Stimulated activated CD4-positive, alpha-beta T cell treated with anti-CD3 and anti-CD28 coated beads, Interleukin-1b, Interleukin-23, amount 100 ng/mL, for 24 hours (primary cell): ENCODE data around the gene ZNF620.
"Not testable (repeated sequence)": the region's sequence is repeated elsewhere in the genome, so short reads cannot be mapped to it uniquely, and the experiment has no call there.

Source experiments
- DNase-seq, 4 experiments: peaks; one replicate each; pipeline ENCODE4 v3.0.0-alpha.2; 2020; ENCODE audit warnings: low read depth in 4 of 4, low spot score in 1 of 4

ZNF620 gene

DNA sequence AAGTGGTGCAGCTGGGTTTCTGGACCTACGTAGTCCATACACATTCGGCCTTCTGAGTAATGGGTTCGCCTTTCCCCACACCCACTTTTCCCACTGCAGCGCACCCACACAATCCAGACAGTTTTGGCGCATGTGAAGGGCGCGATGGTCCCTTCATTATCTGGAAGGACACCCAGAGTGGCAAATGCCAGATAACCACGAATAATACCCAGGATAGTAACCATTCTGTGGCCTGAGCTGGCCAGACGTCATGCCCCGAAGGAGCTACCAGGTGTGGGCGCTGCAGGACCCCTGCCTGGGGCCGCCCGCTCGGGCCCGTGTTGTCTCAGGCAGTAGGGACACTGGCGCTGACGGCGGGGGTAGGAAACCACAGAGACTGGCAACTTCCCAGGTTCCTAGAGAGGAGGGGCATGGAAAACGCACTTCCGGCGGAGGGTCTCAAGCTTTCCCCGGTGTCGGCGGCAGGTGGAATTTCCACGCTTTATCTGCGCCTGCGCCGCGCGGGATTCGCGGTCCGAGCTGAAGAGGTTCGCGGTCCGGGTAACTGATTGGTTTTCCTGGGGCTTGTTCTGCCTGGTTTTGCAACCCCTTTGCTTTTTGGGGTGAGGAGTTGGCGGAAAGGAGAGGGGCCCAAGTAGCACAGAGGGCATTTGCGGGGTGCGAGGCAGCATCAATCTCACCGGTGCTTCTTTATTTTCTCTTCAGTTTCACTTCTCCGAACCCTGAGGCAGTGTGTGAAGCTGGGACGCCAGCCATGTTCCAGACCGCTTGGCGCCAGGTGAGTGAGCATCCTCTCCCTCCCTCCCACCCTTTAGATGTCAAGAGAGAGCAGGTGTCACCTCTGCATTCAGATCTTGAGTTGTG is at the start of gene ZNF620:
Gene ZNF620 (plus strand): TSS at position 441 of the 864 bp plus-strand sequence. CDS start 314 bp downstream, at position 755.
- DNase-seq, result peak in 3 of 4 experiments; percentile 12 to 38 (median 36)

DNA sequence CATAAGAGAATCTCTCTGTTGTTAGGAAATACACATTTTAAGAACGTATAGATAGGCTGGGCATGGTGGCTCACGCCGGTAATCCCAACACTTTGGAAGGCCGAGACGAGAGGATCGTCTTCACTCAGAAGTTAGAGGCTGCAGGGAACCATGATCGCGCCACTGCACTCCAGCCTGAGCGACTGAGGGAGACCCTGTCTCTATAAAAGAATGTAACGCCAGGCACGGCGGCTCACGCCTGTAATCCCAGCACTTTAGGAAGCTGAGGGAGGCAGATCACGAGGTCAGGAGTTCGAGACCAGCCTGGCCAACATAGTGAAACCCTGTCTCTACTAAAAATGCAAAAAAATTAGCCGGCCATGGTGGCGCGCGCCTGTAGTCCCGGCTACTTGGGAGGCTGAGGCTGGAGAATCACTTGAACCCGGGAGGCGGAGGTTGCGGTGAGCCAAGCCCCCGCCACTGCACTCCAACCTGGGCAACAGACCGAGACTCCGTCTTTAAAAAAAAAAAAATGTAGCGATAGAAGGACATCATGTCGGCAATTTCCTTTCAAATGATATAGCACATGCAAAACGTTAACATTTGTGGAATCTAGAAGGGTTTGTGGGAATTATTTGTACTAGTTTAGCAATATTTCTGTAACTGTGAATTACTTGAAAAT is 49.4 kb upstream of the ZNF620 start:
- DNase-seq, result no peak

DNA sequence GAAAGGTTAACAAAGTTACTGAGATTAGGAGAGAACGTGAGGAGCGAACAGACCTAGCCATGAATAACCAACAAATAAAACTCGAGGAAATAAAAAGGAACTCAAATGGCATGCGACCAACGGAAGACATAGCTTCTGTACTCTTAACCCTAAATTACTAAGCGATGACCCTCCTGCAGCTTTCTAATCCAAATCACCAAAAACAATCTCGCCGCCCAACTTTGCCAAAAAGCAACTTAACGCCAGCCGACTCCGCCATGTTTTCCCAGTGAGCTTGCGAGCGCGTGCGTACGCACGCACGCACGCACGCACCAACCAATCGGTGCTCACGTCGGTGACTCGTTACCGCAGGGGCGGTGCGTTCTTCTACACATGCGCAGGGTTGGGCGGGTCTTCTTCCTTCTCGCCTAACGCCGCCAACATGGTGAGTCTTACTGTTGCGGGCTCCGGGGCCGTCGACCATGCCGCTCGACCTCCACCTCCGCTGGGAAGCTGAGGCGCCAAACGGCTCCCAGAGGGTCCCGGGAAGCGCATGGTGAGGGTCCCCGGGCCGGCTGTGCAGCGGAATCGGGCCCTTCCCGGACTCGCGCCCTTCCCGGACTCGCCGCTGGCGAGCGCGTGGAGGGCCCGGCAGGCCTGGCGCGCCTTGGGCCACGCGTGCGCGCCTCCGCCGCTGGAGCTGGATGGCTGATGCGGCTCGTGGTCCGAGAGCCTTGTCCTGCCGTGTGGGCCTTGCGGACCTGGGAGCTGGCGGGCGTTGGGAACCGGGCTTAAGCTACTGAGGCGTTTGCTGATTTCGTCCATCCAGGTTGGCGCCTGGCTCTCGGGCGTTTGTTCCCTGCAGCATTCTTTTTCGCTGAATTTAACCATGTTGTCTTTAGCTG is 48.7 kb upstream of the ZNF620 start, which contains the start of gene RPL14:
Gene RPL14 (plus strand): TSS at position 400 of the 884 bp plus-strand sequence. CDS start 133 bp downstream, at position 533.
- peak; percentile 81 to 92 (median 89) for DNase-seq

DNA sequence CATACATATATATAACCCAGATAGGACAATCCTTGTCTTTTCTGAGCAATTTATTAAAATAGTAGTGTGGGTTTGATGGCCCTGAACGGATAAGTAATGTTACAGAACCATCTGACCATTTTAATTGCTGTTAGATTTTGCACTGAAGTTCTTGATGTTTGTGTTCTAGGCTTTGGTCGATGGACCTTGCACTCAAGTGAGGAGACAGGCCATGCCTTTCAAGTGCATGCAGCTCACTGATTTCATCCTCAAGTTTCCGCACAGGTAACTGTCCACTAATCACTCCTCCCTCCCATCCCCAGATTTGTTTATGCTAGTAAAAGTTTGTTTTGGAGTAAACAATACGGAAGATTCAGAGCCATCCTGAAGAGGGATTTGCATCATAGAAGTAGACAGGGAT is 47.4 kb upstream of the ZNF620 start:
- DNase-seq, result no peak

DNA sequence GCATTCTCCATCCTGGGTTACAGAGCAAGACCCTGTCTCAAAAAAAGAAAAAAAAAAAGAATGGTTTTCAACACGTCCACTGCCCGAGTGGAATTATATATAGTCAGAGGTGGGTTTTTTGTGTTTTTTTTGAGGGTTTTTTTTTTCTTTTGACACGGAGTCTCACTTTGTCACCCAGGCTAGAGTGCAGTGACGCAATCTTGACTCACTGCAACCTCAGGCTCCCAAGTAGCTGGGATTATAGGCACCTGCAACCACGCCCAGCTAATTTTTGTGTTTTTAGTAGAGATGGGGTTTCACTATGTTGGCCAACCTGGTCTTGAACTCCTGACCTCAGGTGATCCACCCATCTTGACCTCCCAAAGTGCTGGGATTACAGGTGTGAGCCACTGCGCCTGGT is 45.4 kb upstream of the ZNF620 start:
- DNase-seq, result not testable (repeated sequence)

DNA sequence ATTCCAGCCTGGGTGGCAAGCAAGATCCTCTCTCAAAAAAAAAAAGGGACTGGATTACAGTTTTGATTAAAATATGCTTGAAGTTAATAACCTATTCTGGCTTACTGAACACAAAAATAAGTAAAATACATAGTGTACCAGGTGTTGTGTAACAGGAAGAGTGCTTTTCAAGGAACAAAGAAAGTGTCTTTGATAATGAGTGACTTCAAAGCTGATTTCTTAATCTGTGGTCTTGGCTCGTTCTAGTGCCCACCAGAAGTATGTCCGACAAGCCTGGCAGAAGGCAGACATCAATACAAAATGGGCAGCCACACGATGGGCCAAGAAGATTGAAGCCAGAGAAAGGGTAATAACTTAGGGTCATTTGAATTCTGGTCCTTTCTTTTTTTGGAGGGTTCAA is 44.7 kb upstream of the ZNF620 start:
- DNase-seq, result no peak

DNA sequence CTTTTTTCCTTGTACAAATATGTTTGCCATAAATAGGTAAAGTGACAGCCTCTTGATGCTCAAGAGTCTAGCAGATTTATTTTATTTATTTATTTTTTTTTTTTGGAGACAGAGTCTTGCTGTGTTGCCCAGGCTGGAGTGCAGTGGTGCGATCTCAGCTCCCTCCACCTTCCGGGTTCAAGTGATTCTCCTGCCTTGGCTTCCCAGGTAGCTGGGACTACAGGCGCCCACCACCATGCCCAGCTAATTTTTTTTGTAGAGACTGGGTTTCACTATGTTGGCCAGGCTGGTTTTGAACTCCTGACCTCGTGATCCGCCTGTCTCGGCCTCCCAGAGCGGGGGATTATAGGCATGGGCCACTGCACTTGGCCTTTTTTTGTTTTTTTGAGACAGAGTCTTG is 43.0 kb upstream of the ZNF620 start:
- DNase-seq, result not testable (repeated sequence)

DNA sequence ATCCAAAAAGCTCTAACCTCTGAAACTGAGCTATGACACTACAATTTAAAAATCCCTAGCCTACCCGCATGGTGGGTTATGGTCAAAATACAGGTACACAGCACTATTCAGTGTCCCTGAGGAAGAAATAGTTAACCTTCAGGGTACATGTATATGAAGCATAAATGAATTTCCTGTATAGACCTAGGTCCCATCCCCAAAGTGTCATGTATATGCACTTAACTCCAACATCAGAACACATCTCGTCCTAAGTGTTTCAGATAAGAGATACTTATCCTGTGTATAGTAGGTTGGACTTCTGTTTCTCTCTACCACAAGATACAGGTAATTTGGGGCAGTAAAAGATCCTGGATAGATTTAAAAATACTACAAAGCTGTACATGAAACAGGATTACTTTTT is 42.3 kb upstream of the ZNF620 start:
- no peak for DNase-seq

DNA sequence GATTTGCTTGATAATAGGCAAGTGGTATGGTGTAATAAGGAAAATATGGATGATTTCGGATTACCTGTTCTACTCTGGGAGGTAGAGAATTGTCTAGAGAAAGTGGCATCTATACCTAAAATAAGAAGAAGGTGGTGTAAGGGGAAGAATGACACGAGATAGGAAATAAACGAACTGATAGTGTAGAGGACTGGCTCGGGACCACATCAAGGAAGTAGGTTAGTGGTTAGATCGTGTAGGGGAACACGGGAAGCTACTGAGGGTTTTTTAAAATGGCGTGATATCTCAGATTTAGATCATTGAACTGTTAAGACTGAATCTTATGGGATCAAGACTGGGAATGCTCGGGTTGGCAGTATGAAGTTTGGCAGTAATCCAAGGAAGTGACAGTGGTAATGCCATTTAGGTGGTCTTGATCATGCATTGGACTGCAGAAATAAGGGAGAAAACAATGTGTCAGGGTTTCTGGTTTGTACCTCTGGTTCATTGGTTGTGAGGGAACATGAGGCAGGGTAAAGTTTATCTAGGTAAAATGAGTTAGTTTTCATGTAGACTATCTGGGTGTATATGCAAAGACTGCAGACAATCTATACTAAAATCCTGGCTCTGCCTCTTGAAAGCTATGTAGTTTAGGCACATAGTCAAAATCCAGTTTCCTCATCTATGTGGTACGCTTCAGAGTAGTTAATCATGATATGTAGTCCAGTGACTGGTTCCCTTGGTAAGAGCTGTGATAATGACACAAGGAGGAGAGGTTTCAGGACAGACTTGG is 41.3 kb upstream of the ZNF620 start:
- DNase-seq, result no peak

DNA sequence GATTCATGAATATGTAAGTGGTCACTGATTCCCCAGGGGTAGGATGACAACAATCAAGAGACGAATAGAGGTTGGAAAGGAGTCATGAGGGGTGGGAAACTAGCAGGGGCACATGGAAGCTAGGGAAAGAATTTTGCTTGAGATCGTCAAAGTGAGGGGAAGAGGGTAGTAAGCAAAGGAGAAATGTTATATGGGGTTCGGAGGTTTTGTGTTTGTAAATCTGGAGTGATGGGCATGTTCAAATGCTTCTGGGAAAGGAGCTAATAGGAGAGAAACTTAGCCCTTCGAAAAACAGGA is 40.8 kb upstream of the ZNF620 start:
- DNase-seq, result no peak

DNA sequence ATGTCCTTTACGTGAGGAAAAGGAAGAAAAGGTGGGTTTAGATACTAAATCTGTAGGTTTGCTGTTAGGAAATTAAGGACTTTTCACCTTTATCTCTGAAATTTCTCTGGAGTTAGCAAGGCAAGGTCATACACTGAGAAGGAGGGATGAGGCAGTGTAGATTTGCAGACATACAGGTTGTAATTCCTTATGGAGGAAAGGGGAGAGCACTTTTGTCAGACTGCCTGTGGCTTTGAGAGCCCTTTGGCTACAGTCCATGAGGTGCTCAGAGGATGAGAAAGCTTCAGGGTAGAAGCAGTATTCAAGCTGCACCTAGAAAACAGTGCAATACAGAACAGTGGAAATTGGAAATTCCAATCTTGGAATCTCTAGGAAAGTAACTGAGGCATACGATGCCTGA is 40.4 kb upstream of the ZNF620 start:
- DNase-seq, result no peak

DNA sequence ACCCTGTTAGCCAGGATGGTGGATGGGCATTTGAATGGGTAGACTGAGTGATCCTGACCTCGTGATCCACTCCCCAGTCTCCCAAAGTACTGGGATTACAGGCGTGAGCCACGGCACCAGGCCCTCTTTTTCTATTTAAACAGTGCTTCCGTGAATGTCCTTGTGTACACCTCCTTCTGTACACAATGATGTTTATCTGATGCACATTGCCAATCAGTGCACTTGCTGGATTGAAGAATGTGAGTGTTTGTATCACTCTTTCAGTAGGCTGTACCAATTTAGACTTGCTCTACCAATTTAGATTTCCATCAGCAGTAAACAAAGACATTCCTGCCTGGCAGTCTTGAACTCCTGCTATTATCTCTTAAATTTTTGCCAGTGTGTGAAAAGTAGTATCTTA is 37.8 kb upstream of the ZNF620 start:
- DNase-seq, result no peak

DNA sequence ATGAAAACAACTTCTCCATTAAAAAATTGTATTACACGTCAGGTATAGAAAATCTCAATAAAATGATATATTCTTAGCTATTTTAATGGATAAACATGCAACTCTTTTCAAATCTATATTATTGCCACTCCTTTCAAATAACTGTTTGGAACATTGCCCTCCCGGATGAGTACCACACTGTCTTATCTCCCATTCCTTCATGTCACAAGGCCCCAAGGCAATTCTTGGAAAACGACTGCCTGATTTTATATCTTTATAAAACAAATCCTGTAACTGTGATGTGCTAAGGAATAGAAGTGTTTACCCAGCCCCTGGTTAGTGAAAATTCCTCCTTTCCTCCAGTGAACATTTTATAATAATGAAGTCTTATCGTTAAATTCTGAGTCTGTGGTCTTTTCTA is 35.1 kb upstream of the ZNF620 start:
- no peak for DNase-seq

DNA sequence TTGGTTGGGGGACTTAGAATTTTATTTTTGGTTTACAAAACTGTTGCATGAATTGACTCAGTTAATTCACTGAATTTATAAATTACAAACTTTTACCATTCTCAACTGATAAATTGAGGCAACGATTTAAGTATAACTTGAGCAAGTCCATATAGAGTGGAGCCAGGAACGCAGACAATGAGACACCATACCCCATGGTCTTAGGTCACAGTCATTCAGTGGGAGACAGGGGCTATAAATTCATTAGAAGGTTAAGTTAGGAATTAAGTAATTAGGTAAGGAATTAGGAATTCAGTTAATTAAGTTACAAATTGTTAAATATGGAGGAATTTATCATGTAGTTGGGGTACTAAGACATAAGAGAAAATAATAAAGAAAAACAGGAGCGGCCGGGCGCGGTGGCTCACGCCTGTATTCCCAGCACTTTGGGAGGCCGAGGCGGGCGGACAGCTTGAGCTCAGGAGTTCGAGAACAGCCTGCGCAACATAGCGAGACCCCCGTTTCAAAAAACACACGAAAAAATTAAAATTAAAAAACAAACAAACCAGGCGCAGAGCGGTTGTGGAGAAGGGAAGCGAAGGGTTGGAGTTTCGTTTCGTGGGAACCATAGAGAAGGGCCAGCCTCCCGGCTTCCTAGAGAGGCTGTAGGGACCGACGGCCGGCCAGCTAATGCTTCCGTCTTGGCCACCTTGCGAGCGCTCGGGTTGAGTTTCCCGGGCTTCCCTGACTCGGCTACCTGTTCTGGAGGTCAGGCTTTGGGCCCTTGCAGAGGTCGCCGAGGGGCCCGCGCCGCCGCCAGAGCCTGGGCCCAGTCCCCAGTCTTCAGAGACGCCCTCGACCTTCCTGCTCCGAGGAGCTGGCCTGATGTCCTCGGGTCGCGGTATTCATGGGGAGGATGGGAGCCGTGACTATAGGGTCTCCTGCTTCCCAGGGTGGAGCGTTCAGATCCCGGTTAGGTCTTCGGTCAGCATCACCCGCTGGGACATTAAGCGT is 29.1 kb upstream of the ZNF620 start, which contains the start of gene ZNF619:
Gene ZNF619 (plus strand): TSS at position 645 of the 993 bp plus-strand sequence. CDS start 858 bp downstream, outside the sequence.
- peak in 2 of 4 experiments; percentile 25 to 30 for DNase-seq

DNA sequence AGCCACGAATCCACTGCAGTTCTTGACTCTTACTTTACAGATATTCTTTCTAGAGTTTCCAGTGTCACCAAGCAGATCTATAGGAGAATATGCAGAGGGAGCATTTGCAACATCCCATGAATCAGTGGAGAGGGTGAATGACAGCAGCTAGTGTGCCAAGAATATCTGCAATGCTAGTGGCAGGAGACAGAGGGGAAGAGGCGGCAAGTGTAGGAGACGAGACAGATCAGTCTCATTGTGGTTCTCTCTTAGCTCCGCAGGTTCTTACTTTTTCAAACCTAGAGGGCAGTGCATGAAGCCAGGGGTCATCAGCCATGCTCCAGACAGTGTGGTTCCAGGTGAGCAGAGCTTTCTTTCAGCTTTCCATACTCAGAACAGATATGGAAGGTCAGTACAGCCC is 28.2 kb upstream of the ZNF620 start:
- DNase-seq, result no peak

DNA sequence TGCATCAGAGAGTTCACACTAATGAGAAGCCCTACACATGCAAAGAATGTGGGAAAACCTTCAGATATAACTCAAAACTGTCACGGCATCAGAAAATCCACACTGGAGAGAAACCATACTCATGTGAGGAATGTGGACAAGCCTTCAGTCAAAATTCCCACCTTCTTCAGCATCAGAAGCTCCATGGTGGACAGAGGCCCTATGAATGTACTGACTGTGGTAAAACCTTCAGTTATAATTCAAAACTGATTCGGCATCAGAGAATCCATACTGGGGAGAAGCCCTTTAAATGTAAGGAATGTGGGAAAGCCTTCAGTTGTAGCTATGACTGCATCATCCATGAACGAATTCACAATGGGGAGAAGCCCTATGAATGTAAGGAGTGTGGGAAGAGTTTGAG is 18.7 kb upstream of the ZNF620 start:
- no peak for DNase-seq

DNA sequence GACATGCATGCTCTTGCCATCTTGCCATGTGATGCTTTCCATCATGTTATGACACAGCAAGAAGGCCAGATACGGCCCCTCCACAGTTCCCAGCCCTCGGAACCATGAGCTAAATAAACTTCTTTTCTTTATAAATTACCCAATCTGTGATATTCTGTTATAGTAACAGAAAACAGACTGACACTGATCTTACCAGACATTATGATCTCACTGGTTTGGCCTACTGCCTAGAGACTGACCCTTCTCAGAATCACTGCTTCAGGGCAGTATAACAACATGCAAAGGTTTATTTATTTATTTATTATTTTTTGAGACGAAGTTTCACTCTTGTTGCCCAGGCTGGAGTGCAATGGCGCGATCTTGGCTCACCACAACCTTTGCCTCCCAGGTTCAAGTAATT is 14.9 kb upstream of the ZNF620 start:
- no peak for DNase-seq

DNA sequence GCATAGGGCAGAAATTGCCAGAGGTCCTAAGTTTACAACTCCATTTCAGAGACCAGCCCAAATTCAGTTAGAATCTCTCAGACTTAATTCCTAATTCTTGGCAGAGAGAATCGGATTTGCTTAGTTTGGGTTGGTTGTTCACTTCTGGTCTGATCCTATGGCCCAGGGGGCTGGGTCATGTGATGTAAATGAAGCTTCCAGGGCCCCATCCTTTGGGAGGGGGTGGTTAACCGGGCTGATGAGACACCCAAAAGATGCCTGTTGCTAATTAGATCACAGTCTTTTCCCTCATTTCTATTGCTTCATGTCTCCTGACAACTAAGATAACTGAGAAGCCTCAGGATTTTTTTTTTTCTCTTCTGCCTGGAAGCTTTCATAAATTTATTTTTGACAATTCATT is 11.1 kb upstream of the ZNF620 start:
- DNase-seq, result no peak

DNA sequence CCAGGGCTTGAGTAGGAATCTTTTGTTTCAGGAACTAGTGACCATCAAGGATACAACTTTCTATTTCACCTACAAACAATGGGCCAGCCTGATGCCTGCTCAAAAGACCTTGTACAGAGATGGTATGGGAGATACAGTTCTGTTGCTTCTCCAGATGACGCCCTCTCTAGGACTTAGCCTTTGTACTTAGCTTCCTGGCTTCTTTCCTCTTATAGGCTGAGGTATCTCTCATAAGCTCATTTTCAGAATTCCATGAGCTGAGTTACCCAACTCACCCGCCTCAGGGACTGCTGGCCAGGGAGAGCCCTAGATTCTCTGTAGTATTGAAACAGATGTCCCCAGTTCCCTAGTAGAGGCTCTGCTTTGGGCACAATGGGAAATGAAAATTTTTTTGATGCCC is 8.6 kb upstream of the ZNF620 start:
- DNase-seq, result no peak
